ENCODE results near the gene LYSMD1.
"Not testable (repeated sequence)": the region's sequence is repeated elsewhere in the genome, so short reads cannot be mapped to it uniquely, and the experiment has no call there.

LYSMD1 gene

GRCh38 chr1:151165738-151166504, at the start of gene LYSMD1, which contains the start of gene SCNM1:
Gene LYSMD1 (minus strand): TSS chr1:151165902. CDS start chr1:151165258, 644 bp downstream.
Gene SCNM1 (plus strand): TSS chr1:151166144. CDS start chr1:151166153, 9 bp downstream.
- peak; percentile 90 to 92 for DNase-seq (ENCODE audit: low read depth in 2 of 2)

GRCh38 chr1:151213560-151213959, 47.9 kb upstream of the LYSMD1 start:
- no peak for DNase-seq (ENCODE audit: low read depth in 2 of 2)

GRCh38 chr1:151211972-151212705, 46.4 kb upstream of the LYSMD1 start:
- no peak for DNase-seq (ENCODE audit: low read depth in 2 of 2)

GRCh38 chr1:151210830-151211229, 45.1 kb upstream of the LYSMD1 start:
- no peak for DNase-seq (ENCODE audit: low read depth in 2 of 2)

- not testable (repeated sequence) for DNase-seq (ENCODE audit: low read depth in 2 of 2)
These were observed 39.8 kb upstream of the LYSMD1 start for GRCh38 chr1:151205381-151205965.

GRCh38 chr1:151199873-151200581, 34.3 kb upstream of the LYSMD1 start:
- DNase-seq (ENCODE audit: low read depth in 2 of 2) = no peak

GRCh38 chr1:151198254-151199127, 32.8 kb upstream of the LYSMD1 start, which contains the start of gene PIP5K1A:
Gene PIP5K1A (plus strand): TSS chr1:151198552. CDS start chr1:151198997, 445 bp downstream.
- DNase-seq (ENCODE audit: low read depth in 2 of 2) = peak; percentile 99

- no peak for DNase-seq (ENCODE audit: low read depth in 2 of 2)
These were observed 32.2 kb upstream of the LYSMD1 start for GRCh38 chr1:151197863-151198253.

GRCh38 chr1:151196292-151196800, 30.6 kb upstream of the LYSMD1 start:
- no peak for DNase-seq (ENCODE audit: low read depth in 2 of 2)

GRCh38 chr1:151194894-151195594, 29.3 kb upstream of the LYSMD1 start:
- DNase-seq (ENCODE audit: low read depth in 2 of 2) = not testable (repeated sequence)

GRCh38 chr1:151193856-151194255, 28.2 kb upstream of the LYSMD1 start:
- DNase-seq (ENCODE audit: low read depth in 2 of 2) = no peak

- DNase-seq (ENCODE audit: low read depth in 2 of 2) = no peak
These were observed 27.6 kb upstream of the LYSMD1 start for GRCh38 chr1:151193304-151193703.

GRCh38 chr1:151192047-151192446, 26.3 kb upstream of the LYSMD1 start:
- DNase-seq (ENCODE audit: low read depth in 2 of 2) = no peak

- peak; percentile 77 to 79 for DNase-seq (ENCODE audit: low read depth in 2 of 2)
These were observed 24.1 kb upstream of the LYSMD1 start, which contains the start of gene VPS72 for GRCh38 chr1:151189637-151190445. Gene VPS72 (minus strand): TSS chr1:151190197. CDS start chr1:151190121, 76 bp downstream.

GRCh38 chr1:151188667-151189066, 23.0 kb upstream of the LYSMD1 start:
- DNase-seq (ENCODE audit: low read depth in 2 of 2) = not testable (repeated sequence)

- no peak for DNase-seq (ENCODE audit: low read depth in 2 of 2)
These were observed 21.5 kb upstream of the LYSMD1 start for GRCh38 chr1:151187205-151187604.

GRCh38 chr1:151184211-151184610, 18.5 kb upstream of the LYSMD1 start:
- DNase-seq (ENCODE audit: low read depth in 2 of 2) = no peak

- DNase-seq (ENCODE audit: low read depth in 2 of 2) = no peak
These were observed 10.9 kb upstream of the LYSMD1 start for GRCh38 chr1:151176514-151177045.

- DNase-seq (ENCODE audit: low read depth in 2 of 2) = no peak
These were observed 10.2 kb upstream of the LYSMD1 start, which contains the start of gene TMOD4 for GRCh38 chr1:151175863-151176262. Gene TMOD4 (minus strand): TSS chr1:151175981. CDS start chr1:151174875, 1,106 bp downstream.
